Activated naive CD8-positive, alpha-beta T cell (primary cell): ENCODE results near the gene LCN10.
"Not testable (repeated sequence)": the region's sequence is repeated elsewhere in the genome, so short reads cannot be mapped to it uniquely, and the experiment has no call there.

Experiments used
- H3K27ac Mint-ChIP-seq: one replicate; pipeline ENCODE4 v1.8.0; 2021; ENCODE audit warnings: mixed read lengths
- H3K27me3 Mint-ChIP-seq: one replicate; pipeline ENCODE4 v1.8.0; 2021; ENCODE audit warnings: mixed read lengths
- H3K36me3 Mint-ChIP-seq: one replicate; pipeline ENCODE4 v1.8.0; 2021; ENCODE audit warnings: mixed read lengths
- H3K4me1 Mint-ChIP-seq: one replicate; pipeline ENCODE4 v1.8.0; 2021; ENCODE audit warnings: low read depth, mixed read lengths
- H3K4me3 Mint-ChIP-seq: one replicate; pipeline ENCODE4 v1.8.0; 2021; ENCODE audit warnings: mild to moderate bottlenecking, mixed read lengths
- H3K9me3 Mint-ChIP-seq: one replicate; pipeline ENCODE4 v1.8.0; 2021; ENCODE audit warnings: low read depth, mixed read lengths

LCN10 gene

GRCh38 chr9:136714096-136714892 is 28.4 kb downstream of the LCN10 start:
- peak overlapping the region; percentile 13 for H3K4me3 Mint-ChIP-seq
- H3K36me3 Mint-ChIP-seq: no peaks in the 10 kb centered on the region
- H3K4me1 Mint-ChIP-seq: peaks cover 7% of the 10 kb centered on the region
- peaks cover 7% of the 10 kb centered on the region for H3K27me3 Mint-ChIP-seq
- no peak overlapping the region for H3K27ac Mint-ChIP-seq
- no peaks in the 10 kb centered on the region for H3K9me3 Mint-ChIP-seq

DNA sequence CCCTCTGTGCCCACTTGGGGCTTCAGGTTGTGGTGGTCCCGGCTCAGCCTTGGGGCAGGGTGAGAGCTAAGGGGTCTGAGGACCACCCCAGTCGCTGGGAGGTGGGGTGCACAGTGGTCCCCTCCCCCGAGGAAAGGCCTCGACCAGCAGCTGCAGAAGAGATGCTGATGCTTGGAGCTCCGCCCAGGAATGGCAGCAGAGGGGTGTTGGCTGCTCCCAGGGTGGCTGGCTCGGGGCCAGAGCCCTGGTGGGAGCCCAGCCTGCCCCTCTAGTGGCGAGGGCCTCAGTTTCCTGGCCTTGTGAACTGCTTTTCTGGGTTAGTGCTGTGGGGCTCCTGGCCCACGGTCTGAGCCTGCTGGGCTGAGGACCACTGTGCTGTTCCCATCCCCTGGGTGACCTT is 29.2 kb downstream of the LCN10 start:
- Mint-ChIP-seq H3K27me3 (peaks cover 7% of the 10 kb centered on the region), H3K4me3 (peak overlapping the region; percentile 13), H3K4me1 (peaks cover 5% of the 10 kb centered on the region), H3K36me3 (no peaks in the 10 kb centered on the region), H3K27ac (no peak overlapping the region), H3K9me3 (no peaks in the 10 kb centered on the region)

DNA sequence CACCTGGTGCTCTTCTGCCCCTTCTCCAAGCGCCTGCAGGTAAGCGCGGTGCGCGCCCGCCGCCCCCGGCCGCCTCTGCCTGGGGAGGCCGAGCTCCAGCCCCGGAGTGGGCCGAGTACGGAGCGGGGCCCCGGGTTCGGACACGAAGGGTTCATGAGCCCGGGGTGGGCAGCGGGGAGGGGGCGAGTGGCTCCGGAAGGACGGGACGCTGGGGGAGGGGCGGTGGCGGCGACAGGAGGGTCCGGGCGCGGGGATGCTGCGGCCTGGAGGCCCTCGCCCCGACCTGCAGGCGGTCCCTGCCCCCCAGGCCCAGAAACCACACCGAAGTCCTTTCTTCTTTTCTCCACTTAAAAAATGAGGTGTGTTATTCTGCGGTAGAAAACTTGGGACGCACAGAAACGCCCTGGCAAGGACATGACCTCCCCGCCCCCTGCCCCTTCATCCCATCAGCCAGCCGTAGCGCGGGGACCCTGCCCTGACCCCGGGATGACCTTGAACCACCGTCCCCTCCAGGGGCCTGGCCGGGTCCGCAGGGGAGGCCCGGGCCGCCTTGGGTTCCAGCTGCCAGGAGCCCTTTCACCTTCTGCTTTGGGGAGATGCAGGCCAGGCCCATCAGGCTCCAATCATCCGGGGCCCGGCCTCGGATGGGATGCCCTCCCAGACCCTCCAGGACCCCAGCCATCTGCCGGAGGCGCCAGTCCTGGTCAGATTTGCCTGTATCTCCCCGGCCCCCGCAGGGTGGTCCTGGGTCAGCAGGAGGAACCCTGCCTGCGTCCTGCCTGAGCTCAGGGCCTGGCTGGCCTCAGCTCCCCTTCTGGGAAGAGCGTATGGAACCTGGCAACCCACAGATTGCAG is 29.8 kb downstream of the LCN10 start:
- no peak overlapping the region for H3K4me3 Mint-ChIP-seq
- H3K27ac Mint-ChIP-seq: no peak overlapping the region
- no peaks in the 10 kb centered on the region for H3K36me3 Mint-ChIP-seq
- H3K27me3 Mint-ChIP-seq: peaks cover 7% of the 10 kb centered on the region
- H3K4me1 Mint-ChIP-seq: peaks cover 3% of the 10 kb centered on the region
- H3K9me3 Mint-ChIP-seq: no peaks in the 10 kb centered on the region

DNA sequence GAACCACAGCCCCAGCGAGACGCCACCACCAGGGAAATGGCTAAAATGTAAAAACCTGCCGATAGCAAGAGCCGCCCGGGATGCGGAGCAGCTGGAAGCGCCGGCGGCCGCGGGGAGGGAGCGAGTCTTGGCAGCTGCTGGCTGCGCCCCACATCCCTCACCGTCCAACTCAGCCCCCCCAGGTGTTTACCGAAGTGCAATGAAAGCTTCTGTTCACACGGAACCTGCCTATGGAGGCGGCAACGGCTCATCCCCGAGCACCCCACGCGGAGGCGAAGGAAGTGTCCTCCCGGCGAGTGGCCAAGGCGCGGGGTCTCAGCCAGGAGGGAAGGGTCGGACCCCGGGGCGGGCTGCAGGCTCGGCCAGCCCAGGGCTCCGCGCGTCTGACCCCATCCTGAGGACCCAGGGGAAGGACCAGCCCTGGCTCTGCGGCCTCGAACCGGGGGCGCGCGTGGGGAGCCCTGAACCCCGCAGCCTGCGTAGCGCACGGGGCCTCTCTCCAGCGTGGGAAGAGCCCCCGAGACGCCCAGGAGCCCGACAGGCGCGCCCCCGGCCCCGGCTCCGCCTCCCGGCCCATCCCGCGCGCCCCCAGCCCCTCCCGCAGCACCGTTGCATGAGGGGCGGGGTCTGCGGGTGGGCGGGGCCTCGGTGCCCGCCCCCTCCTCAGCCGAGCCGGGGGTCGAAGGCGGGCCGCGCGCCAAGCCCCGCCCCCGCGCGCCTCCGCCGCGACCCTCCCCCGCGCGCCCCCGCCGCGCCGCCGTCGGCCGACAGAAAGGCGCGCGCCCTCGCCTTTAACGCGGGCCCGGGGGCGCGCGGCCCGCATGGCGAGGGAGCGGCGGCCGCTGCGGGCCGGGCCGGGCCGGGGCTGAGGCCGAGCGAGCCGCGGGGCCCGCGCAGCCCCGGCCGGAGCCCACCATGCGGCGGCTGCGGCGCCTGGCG is 30.7 kb downstream of the LCN10 start, which contains the start of gene DIPK1B:
TSS of gene DIPK1B (plus strand) at position 822 of the 939 bp plus-strand sequence. CDS start at position 916, 94 bp downstream.
- Mint-ChIP-seq H3K4me3 (peak within 1 kb of the TSS; percentile 77), H3K4me1 (peaks cover 3% of the 10 kb centered on the region), H3K9me3 (no peaks in the 10 kb centered on the region), H3K36me3 (no peaks in the 10 kb centered on the region), H3K27ac (no peak within 1 kb of the TSS), H3K27me3 (peaks cover 7% of the 10 kb centered on the region)

GRCh38 chr9:136711219-136711648 is 31.5 kb downstream of the LCN10 start:
- peak overlapping the region; percentile 77 for H3K4me3 Mint-ChIP-seq
- H3K36me3 Mint-ChIP-seq, H3K4me1 Mint-ChIP-seq, H3K27me3 Mint-ChIP-seq, H3K9me3 Mint-ChIP-seq, H3K27ac Mint-ChIP-seq: not testable (repeated sequence)

DNA sequence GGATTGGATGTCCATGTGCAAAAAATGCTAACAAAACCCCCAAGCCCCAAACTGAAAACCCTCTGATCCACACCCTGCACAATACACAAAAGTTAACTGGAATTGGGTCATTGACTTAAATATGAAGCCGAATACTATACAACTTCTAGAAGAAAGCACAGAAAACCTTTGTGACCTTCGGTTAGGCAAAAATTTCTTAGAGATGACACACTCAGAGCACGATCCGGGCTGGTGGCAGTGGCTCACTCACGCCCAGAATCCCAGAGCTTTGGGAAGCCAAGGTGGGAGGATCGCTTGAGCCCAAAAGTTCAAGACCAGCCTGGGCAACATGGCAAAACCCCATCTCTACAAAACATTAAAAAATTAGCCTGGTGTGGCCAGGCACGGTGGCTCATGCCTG is 32.2 kb downstream of the LCN10 start:
- Mint-ChIP-seq H3K4me3 (no peak overlapping the region), H3K4me1 (peaks cover 3% of the 10 kb centered on the region), H3K9me3 (no peaks in the 10 kb centered on the region), H3K36me3 (no peaks in the 10 kb centered on the region), H3K27me3 (peaks cover 4% of the 10 kb centered on the region), H3K27ac (no peak overlapping the region)

DNA sequence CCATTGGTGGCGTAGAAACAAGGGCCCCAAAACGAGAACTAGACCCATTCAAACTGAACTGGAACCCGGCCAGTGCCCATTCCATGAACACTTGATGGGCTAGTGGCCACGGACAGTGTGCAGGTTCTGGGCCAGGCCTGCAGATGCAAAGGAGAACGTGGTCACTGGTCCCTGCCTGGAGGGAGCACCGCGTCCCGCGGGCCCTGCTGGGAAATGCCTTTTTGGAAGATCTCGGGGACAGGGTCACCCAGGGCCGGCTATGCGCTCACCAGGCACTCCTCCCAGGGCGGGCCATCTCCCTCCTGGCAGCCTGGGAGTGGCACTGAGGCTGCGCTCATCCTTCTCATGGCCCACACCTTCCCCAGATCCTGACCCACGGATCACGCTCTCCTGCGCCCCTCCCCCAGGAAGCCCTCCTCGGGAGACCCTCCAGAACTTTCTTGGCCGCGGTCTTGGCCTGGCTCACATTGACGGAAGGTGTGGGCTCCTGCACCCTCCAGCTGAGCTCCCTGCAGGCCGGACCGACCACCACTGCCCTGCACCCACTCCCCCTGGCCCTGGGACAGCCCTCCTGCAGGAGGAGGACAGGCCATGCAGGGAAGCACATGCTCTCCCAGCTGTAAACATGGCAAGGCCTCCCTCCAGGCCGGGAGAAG is 33.2 kb downstream of the LCN10 start:
- no peaks in the 10 kb centered on the region for H3K9me3 Mint-ChIP-seq
- H3K27me3 Mint-ChIP-seq: peaks cover 4% of the 10 kb centered on the region
- H3K36me3 Mint-ChIP-seq: no peaks in the 10 kb centered on the region
- no peak overlapping the region for H3K4me3 Mint-ChIP-seq
- peaks cover 3% of the 10 kb centered on the region for H3K4me1 Mint-ChIP-seq
- H3K27ac Mint-ChIP-seq: no peak overlapping the region

DNA sequence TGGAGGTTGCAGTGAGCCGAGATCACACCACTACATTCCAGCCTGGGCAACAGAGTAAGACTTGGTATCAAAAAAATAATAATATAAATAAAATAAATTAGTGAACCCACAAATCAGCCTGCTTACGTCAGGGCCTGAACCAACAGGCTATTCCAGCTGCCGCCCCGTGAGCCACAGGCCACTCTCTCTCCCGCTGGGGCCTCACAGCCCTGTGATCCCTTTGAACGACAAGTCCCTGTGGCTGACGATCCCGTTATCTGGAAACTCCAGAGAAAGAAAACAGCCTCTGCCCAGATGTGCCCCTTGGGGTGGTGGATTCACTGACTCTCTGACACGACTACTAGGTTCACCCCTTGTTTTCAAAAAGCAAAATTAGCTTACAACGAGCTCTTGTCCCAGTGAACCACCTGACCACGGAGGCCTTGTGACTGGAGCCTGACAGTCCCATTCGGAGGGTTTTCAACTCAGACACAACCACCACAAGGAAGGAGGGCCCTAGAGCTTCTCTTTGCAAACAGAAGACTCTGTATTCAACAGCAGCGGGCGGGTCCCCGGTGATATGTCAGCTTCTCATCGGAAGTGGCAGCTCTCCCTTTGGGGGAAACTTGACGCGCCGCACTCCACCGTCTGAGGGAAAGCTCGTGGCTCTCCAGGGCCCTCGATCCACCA is 34.8 kb downstream of the LCN10 start:
- no peak overlapping the region for H3K4me3 Mint-ChIP-seq
- H3K9me3 Mint-ChIP-seq: no peaks in the 10 kb centered on the region
- H3K36me3 Mint-ChIP-seq: no peaks in the 10 kb centered on the region
- H3K4me1 Mint-ChIP-seq: peaks cover 3% of the 10 kb centered on the region
- H3K27me3 Mint-ChIP-seq: peaks cover 4% of the 10 kb centered on the region
- H3K27ac Mint-ChIP-seq: no peak overlapping the region

DNA sequence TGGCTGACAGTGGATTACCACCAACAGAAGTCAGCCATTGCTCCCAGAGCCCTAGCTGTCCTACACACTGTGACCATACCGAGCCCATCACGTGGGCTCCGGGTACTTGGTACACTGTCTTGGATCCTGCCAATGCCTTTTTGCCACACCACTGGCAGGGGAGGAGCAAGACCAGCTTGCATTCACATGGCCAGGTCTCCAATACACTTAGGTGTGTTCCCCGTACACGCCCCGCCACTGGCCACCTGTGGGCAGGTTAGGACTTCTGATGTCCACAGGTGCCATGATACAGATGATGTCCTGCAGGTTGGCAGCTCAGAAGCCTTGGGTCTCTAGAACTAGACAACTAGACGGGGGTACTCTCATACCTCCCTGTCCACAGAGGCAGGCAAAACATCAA is 35.7 kb downstream of the LCN10 start:
- H3K36me3 Mint-ChIP-seq: no peaks in the 10 kb centered on the region
- peaks cover 6% of the 10 kb centered on the region for H3K4me1 Mint-ChIP-seq
- no peak overlapping the region for H3K27ac Mint-ChIP-seq
- H3K9me3 Mint-ChIP-seq: no peaks in the 10 kb centered on the region
- H3K27me3 Mint-ChIP-seq: peaks cover 4% of the 10 kb centered on the region
- H3K4me3 Mint-ChIP-seq: no peak overlapping the region

- Mint-ChIP-seq H3K27ac (no peak overlapping the region), H3K9me3 (no peaks in the 10 kb centered on the region), H3K4me1 (peaks cover 16% of the 10 kb centered on the region), H3K4me3 (no peak overlapping the region), H3K36me3 (no peaks in the 10 kb centered on the region), H3K27me3 (peaks cover 4% of the 10 kb centered on the region)
Observed at GRCh38 chr9:136705564-136705963, 37.2 kb downstream of the LCN10 start.

DNA sequence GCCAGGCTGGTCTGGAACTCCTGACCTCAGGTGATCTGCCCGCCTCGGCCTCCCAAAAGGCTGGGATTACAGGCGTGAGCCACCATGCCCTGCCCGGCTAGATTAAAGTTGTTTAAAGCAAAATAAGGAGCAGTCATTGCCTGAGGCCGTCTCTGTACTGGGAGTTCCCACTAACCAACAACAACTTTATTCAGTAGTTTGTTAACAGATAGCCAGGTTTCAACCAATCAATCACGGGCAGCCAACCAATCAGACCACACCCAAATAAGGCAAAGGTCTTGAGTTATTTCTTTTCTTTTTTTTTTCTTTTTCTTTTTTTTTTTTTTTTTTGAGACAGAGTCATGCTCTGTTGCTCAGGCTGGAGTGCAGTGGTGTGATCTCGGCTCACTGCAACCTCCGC is 38.0 kb downstream of the LCN10 start:
- not testable (repeated sequence) for H3K27me3 Mint-ChIP-seq, H3K36me3 Mint-ChIP-seq, H3K4me3 Mint-ChIP-seq, H3K9me3 Mint-ChIP-seq, H3K27ac Mint-ChIP-seq
- H3K4me1 Mint-ChIP-seq: peaks cover 21% of the 10 kb centered on the region

GRCh38 chr9:136703276-136703860 is 39.4 kb downstream of the LCN10 start:
- no peak overlapping the region for H3K4me3 Mint-ChIP-seq
- no peaks in the 10 kb centered on the region for H3K27me3 Mint-ChIP-seq
- peaks cover 24% of the 10 kb centered on the region for H3K4me1 Mint-ChIP-seq
- no peaks in the 10 kb centered on the region for H3K9me3 Mint-ChIP-seq
- no peak overlapping the region for H3K27ac Mint-ChIP-seq
- no peaks in the 10 kb centered on the region for H3K36me3 Mint-ChIP-seq

DNA sequence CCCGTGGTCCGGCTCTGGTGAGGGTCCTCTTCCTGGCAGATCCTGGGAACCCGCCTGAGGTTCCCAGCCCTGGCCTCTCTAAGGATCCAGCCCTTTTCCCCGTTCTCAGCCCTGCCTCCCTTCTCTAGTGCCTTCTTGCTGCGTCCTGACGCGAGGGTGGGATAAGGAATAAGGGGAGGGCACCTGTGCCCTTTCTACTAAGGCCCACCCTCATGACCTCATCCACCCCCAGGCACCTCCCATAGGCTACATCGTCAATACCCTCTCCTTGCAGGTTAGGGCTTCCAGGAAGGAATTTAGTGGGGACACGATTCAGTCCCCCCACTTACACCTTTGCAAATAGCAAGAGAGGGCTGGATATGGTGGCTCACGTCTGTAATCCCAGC is 41.1 kb downstream of the LCN10 start:
- H3K27ac Mint-ChIP-seq: peak overlapping the region; percentile 93
- peaks cover 26% of the 10 kb centered on the region for H3K4me1 Mint-ChIP-seq
- no peaks in the 10 kb centered on the region for H3K36me3 Mint-ChIP-seq
- H3K9me3 Mint-ChIP-seq: no peaks in the 10 kb centered on the region
- no peaks in the 10 kb centered on the region for H3K27me3 Mint-ChIP-seq
- peak overlapping the region; percentile 85 for H3K4me3 Mint-ChIP-seq
